HepG2 (cell line): ENCODE data around the gene C19orf33. TPM values are rescaled to one million over a fixed set of nuclear protein-coding genes. Genes with fewer than 3 reads are reported as not detected.

Experiments
- ATAC-seq: fragments of 200-7000 bp; cut with Tn5 transposase; 3 replicates; pipeline ENCODE4 v1.9.1; 2020; ENCODE audit warnings: mild to moderate bottlenecking, moderate library complexity
- BruUV-seq: library from RNA; stranded (reverse); fragments of 400-500 nt; replicated peaks from 2 replicates; lab custom pipeline; 2021; lab: Mats Ljungman, UMichigan
- CTCF ChIA-PET: fragments of 300-600 bp; formaldehyde crosslinking; extraction: SDS; loops from one replicate; lab custom pipeline; 2021; ENCODE audit warnings: low total read pairs, inconsistent platforms, low intra/inter-chr PET ratio; lab: Yijun Ruan, JAX
- POLR2A ChIA-PET: fragments of 350-600 bp; sonication (Branson Sonifier 250); formaldehyde crosslinking; loops from one replicate; lab custom pipeline; 2020; ENCODE audit warnings: antibody characterized with exemption, inconsistent platforms; lab: Yijun Ruan, JAX
- DNase-seq: peaks from one replicate; pipeline ENCODE4 v3.0.0-alpha.2; 2015; ENCODE audit warnings: low spot score
- FAIRE-seq: peaks from 3 replicates; lab custom pipeline; 2011; peaks lifted over from hg19 to GRCh38; lab: Jason Lieb, UNC
- H2AFZ ChIP-seq: one replicate; pipeline ENCODE4 v1.6.1; 2011; ENCODE audit warnings: low read length, inconsistent platforms
- H3K27ac ChIP-seq: fragments of 300-600 bp; 3 replicates; pipeline ENCODE4 v1.8.0; 2011; ENCODE audit warnings: mixed run types, mild to moderate bottlenecking, mixed read lengths, low read length, inconsistent platforms; ENCODE audit not compliant: insufficient read depth; ENCODE audit errors: extremely low read length
- H3K27me3 ChIP-seq, 2 experiments: fragments of 200-600 bp in 1 of 2; 2 replicates in 1 of 2; 3 replicates in 1 of 2; pipeline versions ENCODE4 v1.6.0 to v1.8.0; 2011; ENCODE audit warnings: low read length in 2 of 2, mild to moderate bottlenecking in 2 of 2, moderate library complexity in 2 of 2, inconsistent platforms in 1 of 2; ENCODE audit not compliant: insufficient read depth in 2 of 2, control insufficient read depth in 1 of 2
- H3K36me3 ChIP-seq, 2 experiments: fragments of 200-600 bp in 1 of 2; replicated peaks in 1 of 2; 2 replicates in 1 of 2; 3 replicates in 1 of 2; pipeline versions ENCODE4 v1.5.1 to v1.8.0; 2011; ENCODE audit warnings: low read length in 2 of 2, inconsistent platforms in 1 of 2; ENCODE audit not compliant: insufficient read depth in 2 of 2, control insufficient read depth in 1 of 2
- H3K4me1 ChIP-seq: 2 replicates; pipeline ENCODE4 v1.5.1; 2012; ENCODE audit warnings: low read length, inconsistent platforms; ENCODE audit not compliant: insufficient read depth
- H3K4me2 ChIP-seq: 2 replicates; pipeline ENCODE4 v1.6.0; 2011; ENCODE audit warnings: low read depth, low read length, inconsistent platforms
- H3K4me3 ChIP-seq, 3 experiments: fragments of 200-600 bp in 1 of 3; sonication (generic), shearing (Covaris generic) in 1 of 3; replicated peaks in 1 of 3; 2 replicates each; pipeline ENCODE4 v1.5.1; 2011 to 2016; ENCODE audit warnings: low read length in 3 of 3, inconsistent platforms in 2 of 3, low read depth in 2 of 3, mild to moderate bottlenecking in 2 of 3, control low read depth in 1 of 3, mixed read lengths in 1 of 3; ENCODE audit not compliant: insufficient read depth in 1 of 3
- H3K79me2 ChIP-seq: one replicate; pipeline ENCODE4 v1.6.1; 2011; ENCODE audit warnings: low read length, inconsistent platforms; ENCODE audit not compliant: insufficient read depth
- H3K9ac ChIP-seq: 2 replicates; pipeline ENCODE4 v1.6.0; 2011; ENCODE audit warnings: mild to moderate bottlenecking, low read depth, low read length, inconsistent platforms; ENCODE audit not compliant: insufficient read depth
- H3K9me3 ChIP-seq: 2 replicates; pipeline ENCODE4 v1.5.1; 2012; ENCODE audit warnings: mild to moderate bottlenecking, low read length
- H4K20me1 ChIP-seq: 2 replicates; pipeline ENCODE4 v1.6.0; 2011; ENCODE audit warnings: inconsistent platforms, mild to moderate bottlenecking, low read length, moderate library complexity; ENCODE audit not compliant: insufficient read depth
- CENPT ChIP-seq: sonication (generic); formaldehyde crosslinking; IDR thresholded peaks from 2 replicates; pipeline ENCODE4 v1.8.0; 2022; ENCODE audit warnings: low read depth, mild to moderate bottlenecking, moderate library complexity, missing genetic modification reagents
- IRF2 ChIP-seq: IDR thresholded peaks from 2 replicates; pipeline ENCODE4 v1.6.1; 2018; ENCODE audit warnings: missing genetic modification reagents, missing compliant biosample characterization
- MEIS2 ChIP-seq: sonication (generic); formaldehyde crosslinking; IDR thresholded peaks from 2 replicates; pipeline ENCODE4 v1.9.0; 2021; ENCODE audit warnings: mild to moderate bottlenecking, missing genetic modification reagents
- TBL1XR1 ChIP-seq: fragments of 150-350 bp; IDR thresholded peaks from 2 replicates; pipeline ENCODE4 v1.6.1; 2014; ENCODE audit warnings: borderline replicate concordance, low read length; ENCODE audit not compliant: partially characterized antibody
- TEAD2 ChIP-seq: sonication (generic); formaldehyde crosslinking; IDR thresholded peaks from 2 replicates; pipeline ENCODE4 v1.9.0; 2021; ENCODE audit warnings: missing genetic modification reagents
- ZBTB34 ChIP-seq: sonication (generic); formaldehyde crosslinking; IDR thresholded peaks from 2 replicates; pipeline ENCODE4 v1.8.0; 2022; ENCODE audit warnings: mild to moderate bottlenecking, missing genetic modification reagents
- ZNF326 ChIP-seq: sonication (generic); formaldehyde crosslinking; IDR thresholded peaks from 2 replicates; pipeline ENCODE4 v1.4.0; 2020; ENCODE audit warnings: missing genetic modification reagents, borderline replicate concordance
- ZNF329 ChIP-seq: sonication (generic); formaldehyde crosslinking; IDR thresholded peaks from 2 replicates; pipeline ENCODE4 v1.9.0; 2021; ENCODE audit warnings: low read depth, mild to moderate bottlenecking, missing genetic modification reagents
- ZNF484 ChIP-seq: sonication (generic); formaldehyde crosslinking; IDR thresholded peaks from 2 replicates; pipeline ENCODE4 v1.5.1; 2020; ENCODE audit warnings: mild to moderate bottlenecking, low read depth, missing genetic modification reagents, borderline replicate concordance
- ZNF547 ChIP-seq: sonication (generic); formaldehyde crosslinking; IDR thresholded peaks from 2 replicates; pipeline ENCODE4 v1.5.1; 2020; ENCODE audit warnings: mild to moderate bottlenecking, missing genetic modification reagents
- ZNF564 ChIP-seq: sonication (generic); formaldehyde crosslinking; IDR thresholded peaks from 2 replicates; pipeline ENCODE4 v1.8.1; 2023; ENCODE audit warnings: mild to moderate bottlenecking, missing genetic modification reagents
- ZNF644 ChIP-seq: IDR thresholded peaks from 2 replicates; pipeline ENCODE4 v1.6.1; 2016; ENCODE audit warnings: low read depth
- ZNF652 ChIP-seq: IDR thresholded peaks from 2 replicates; pipeline ENCODE4 v1.6.1; 2016; ENCODE audit warnings: low read depth, borderline replicate concordance
- ZNF678 ChIP-seq: sonication (generic); formaldehyde crosslinking; IDR thresholded peaks from 2 replicates; pipeline ENCODE4 v1.4.0; 2020; ENCODE audit warnings: mild to moderate bottlenecking, missing genetic modification reagents
- ZNF777 ChIP-seq: sonication (generic); formaldehyde crosslinking; IDR thresholded peaks from 2 replicates; pipeline ENCODE4 v1.4.0; 2020; ENCODE audit warnings: missing genetic modification reagents
- ZSCAN9 ChIP-seq: IDR thresholded peaks from 2 replicates; pipeline ENCODE4 v1.6.1; 2016; ENCODE audit warnings: borderline replicate concordance
- WGBS: methylation state at CpG from one replicate; pipeline ENCODE4 v1.1.6; 2017; ENCODE audit warnings: low lambda C conversion rate; 5-methylcytosine and 5-hydroxymethylcytosine counted together
- in situ Hi-C: cut with HindIII; loops from 2 replicates; pipeline ENCODE4 v1.10.0; 2017; ENCODE audit warnings: low pct_unique_long_range_greater_than_20kb; ENCODE audit not compliant: extremely low pct_ligation_motif_present
- intact Hi-C: fragments of 100-400 bp; cut with micrococcal nuclease; formaldehyde crosslinking; loops from one replicate; pipeline ENCODE4 v1.10.0; 2022; ENCODE audit not compliant: unreplicated experiment
- polyA plus RNA-seq, 8 experiments: library from polyadenylated mRNA; depleted of rRNA in 3 of 8; stranded (reverse) in 7 of 8; unstranded in 1 of 8; fragments of >200 nt; fragmentation: Illumina TruSeq in 4 of 8; extraction: Trizol in 4 of 8; gene quantifications; 2 replicates each; pipeline versions ENCODE4 v1.2.1 to v1.2.3, GENCODE V29; 2011 to 2016; ENCODE audit warnings: low read depth in 4 of 8, missing spikeins in 1 of 8, mixed read lengths in 1 of 8; ENCODE audit not compliant: insufficient read depth in 1 of 8
- total RNA-seq, 5 experiments: library from RNA; depleted of rRNA; stranded (reverse); fragments of >200 nt; fragmentation: Illumina TruSeq; extraction: Trizol; gene quantifications; 2 replicates each; pipeline ENCODE4 v1.2.3, GENCODE V29; 2016; ENCODE audit warnings: low read depth in 1 of 5
- TF ChIP-seq, protein P1 (sequence below): sonication (generic); formaldehyde crosslinking; conservative IDR thresholded peaks from 2 replicates; pipeline ENCODE4 v1.4.0; 2020; ENCODE audit warnings: missing genetic modification reagents
- TF ChIP-seq, protein P2 (sequence below): sonication (generic); formaldehyde crosslinking; IDR thresholded peaks from 2 replicates; pipeline ENCODE4 v1.4.0; 2020; ENCODE audit warnings: missing genetic modification reagents, borderline replicate concordance
- TF ChIP-seq, protein P3 (sequence below): sonication (generic); formaldehyde crosslinking; IDR thresholded peaks from 2 replicates; pipeline ENCODE4 v1.4.0; 2020; ENCODE audit warnings: missing genetic modification reagents, mild to moderate bottlenecking, borderline replicate concordance
- TF ChIP-seq, protein P4 (sequence below): sonication (generic); formaldehyde crosslinking; conservative IDR thresholded peaks from 2 replicates; pipeline ENCODE4 v1.4.0; 2020; ENCODE audit warnings: missing genetic modification reagents

The C19orf33 gene
- total and polyA plus RNA-seq, 2 of the 13 experiments (the other 11 are each of a cell fraction or from before 2014, with no cell fraction given): 2.5 to 3.3 TPM

GRCh38 chr19:38320969-38321339 lies 16.9 kb downstream of the C19orf33 start:
- peaks cover 15% of the 10 kb centered on the region for H3K4me1 ChIP-seq
- intact Hi-C loops: loop anchor here (5.0 kb wide), 1 partner anchor 69 kb away; no protein-coding TSS in a partner anchor
- no peak overlapping the region for H2AFZ ChIP-seq
- 48% methylated on average over 3 of the region's 3 CpGs for WGBS
- H3K4me3 ChIP-seq: no peak overlapping the region
- no peak overlapping the region for H3K27ac ChIP-seq
- TF ChIP-seq MEIS2 (CRISPR knock-in tag): no peak
- TF ChIP-seq, protein P1, sequence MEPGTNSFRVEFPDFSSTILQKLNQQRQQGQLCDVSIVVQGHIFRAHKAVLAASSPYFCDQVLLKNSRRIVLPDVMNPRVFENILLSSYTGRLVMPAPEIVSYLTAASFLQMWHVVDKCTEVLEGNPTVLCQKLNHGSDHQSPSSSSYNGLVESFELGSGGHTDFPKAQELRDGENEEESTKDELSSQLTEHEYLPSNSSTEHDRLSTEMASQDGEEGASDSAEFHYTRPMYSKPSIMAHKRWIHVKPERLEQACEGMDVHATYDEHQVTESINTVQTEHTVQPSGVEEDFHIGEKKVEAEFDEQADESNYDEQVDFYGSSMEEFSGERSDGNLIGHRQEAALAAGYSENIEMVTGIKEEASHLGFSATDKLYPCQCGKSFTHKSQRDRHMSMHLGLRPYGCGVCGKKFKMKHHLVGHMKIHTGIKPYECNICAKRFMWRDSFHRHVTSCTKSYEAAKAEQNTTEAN: no peak
- TF ChIP-seq ZNF652: no peak
- TF ChIP-seq ZNF329 (CRISPR knock-in tag): no peak
- TF ChIP-seq CENPT: no peak
- no peak for TF ChIP-seq ZNF777 (CRISPR knock-in tag)
- TF ChIP-seq, protein P2, sequence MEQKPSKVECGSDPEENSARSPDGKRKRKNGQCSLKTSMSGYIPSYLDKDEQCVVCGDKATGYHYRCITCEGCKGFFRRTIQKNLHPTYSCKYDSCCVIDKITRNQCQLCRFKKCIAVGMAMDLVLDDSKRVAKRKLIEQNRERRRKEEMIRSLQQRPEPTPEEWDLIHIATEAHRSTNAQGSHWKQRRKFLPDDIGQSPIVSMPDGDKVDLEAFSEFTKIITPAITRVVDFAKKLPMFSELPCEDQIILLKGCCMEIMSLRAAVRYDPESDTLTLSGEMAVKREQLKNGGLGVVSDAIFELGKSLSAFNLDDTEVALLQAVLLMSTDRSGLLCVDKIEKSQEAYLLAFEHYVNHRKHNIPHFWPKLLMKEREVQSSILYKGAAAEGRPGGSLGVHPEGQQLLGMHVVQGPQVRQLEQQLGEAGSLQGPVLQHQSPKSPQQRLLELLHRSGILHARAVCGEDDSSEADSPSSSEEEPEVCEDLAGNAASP (CRISPR knock-in tag): no peak
- no peak for TF ChIP-seq ZSCAN9 (CRISPR knock-in tag)
- no peak for TF ChIP-seq TBL1XR1
- no peak for TF ChIP-seq ZNF326 (CRISPR knock-in tag)
- TF ChIP-seq, protein P3, sequence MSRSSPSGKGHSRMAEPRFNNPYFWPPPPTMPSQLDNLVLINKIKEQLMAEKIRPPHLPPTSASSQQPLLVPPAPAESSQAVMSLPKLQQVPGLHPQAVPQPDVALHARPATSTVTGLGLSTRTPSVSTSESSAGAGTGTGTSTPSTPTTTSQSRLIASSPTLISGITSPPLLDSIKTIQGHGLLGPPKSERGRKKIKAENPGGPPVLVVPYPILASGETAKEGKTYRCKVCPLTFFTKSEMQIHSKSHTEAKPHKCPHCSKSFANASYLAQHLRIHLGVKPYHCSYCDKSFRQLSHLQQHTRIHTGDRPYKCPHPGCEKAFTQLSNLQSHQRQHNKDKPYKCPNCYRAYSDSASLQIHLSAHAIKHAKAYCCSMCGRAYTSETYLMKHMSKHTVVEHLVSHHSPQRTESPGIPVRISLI (CRISPR knock-in tag): no peak
- no peak for TF ChIP-seq TEAD2 (CRISPR knock-in tag)
- no peak for TF ChIP-seq IRF2 (CRISPR knock-in tag)
- no peak for TF ChIP-seq ZNF644 (CRISPR knock-in tag)
- no peak for TF ChIP-seq ZBTB34 (CRISPR knock-in tag)
- no peak for TF ChIP-seq ZNF678 (CRISPR knock-in tag)
- TF ChIP-seq, protein P4, sequence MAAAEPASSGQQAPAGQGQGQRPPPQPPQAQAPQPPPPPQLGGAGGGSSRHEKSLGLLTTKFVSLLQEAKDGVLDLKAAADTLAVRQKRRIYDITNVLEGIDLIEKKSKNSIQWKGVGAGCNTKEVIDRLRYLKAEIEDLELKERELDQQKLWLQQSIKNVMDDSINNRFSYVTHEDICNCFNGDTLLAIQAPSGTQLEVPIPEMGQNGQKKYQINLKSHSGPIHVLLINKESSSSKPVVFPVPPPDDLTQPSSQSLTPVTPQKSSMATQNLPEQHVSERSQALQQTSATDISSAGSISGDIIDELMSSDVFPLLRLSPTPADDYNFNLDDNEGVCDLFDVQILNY (CRISPR knock-in tag): no peak
- TF ChIP-seq ZNF484: no peak
- TF ChIP-seq ZNF564 (CRISPR knock-in tag): no peak
- no peak for TF ChIP-seq ZNF547 (CRISPR knock-in tag)
- TF ChIP-seq, all 625 proteins: peak for 0
- ChIA-PET POLR2A (no interaction called here), CTCF (no interaction called here)
- peaks cover 8 to 52% of the 10 kb centered on the region in 2 experiments; a peak in 4 of 5 replicates for H3K27me3 ChIP-seq
- ATAC-seq: no peak
- no peak overlapping the region for H3K4me2 ChIP-seq
- no peaks in the 10 kb centered on the region for H3K9me3 ChIP-seq
- in situ Hi-C loops: no loop called here
- H4K20me1 ChIP-seq: no peaks in the 10 kb centered on the region
- no peaks in the 10 kb centered on the region for H3K79me2 ChIP-seq
- no TSS peak for BruUV-seq
- no peaks in the 10 kb centered on the region for H3K36me3 ChIP-seq
- no peak for FAIRE-seq
- H3K9ac ChIP-seq: no peak overlapping the region
- no peak for DNase-seq
